Suprapubic skin (tissue), 3 donors: ENCODE results near the gene MORC3.

ENCODE experiments used
- EP300 ChIP-seq: sonication (generic); formaldehyde crosslinking; IDR thresholded peaks from one replicate; pipeline ENCODE4 v1.6.1; 2017; ENCODE audit warnings: antibody characterized with exemption
- POLR2A ChIP-seq, 2 donors: fragments of 450-650 bp; IDR thresholded peaks; one replicate each; pipeline ENCODE4 v1.6.1; 2017; ENCODE audit warnings: antibody characterized with exemption in 2 of 2, mild to moderate bottlenecking in 2 of 2, moderate library complexity in 2 of 2
- TF ChIP-seq, protein P1 (sequence below), 2 donors: fragments of 200-600 bp in 1 of 2; fragments of 450-650 bp in 1 of 2; sonication (generic) in 1 of 2; IDR thresholded peaks; one replicate each; pipeline ENCODE4 v1.5.1; 2016 to 2019; ENCODE audit warnings: antibody characterized with exemption in 2 of 2, mild to moderate bottlenecking in 1 of 2, moderate library complexity in 1 of 2

DNA sequence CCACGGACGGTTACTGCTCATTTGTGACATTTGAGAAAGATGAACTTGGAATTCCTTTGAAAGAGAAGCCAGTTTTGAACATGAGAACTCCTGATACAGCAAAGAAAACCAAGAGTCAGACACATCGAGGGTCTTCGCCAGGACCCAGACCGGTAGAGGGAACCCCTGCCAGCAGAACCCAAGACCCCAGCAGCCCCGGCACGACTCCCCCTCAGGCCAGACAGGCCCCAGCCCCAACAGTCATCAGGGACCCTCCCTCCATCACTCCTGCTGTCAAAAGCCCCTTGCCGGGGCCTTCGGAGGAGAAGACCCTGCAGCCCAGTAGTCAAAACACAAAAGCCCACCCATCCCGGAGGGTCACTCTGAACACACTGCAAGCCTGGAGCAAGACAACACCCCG is 92.9 kb downstream of the MORC3 start:
- TF ChIP-seq, protein P1, sequence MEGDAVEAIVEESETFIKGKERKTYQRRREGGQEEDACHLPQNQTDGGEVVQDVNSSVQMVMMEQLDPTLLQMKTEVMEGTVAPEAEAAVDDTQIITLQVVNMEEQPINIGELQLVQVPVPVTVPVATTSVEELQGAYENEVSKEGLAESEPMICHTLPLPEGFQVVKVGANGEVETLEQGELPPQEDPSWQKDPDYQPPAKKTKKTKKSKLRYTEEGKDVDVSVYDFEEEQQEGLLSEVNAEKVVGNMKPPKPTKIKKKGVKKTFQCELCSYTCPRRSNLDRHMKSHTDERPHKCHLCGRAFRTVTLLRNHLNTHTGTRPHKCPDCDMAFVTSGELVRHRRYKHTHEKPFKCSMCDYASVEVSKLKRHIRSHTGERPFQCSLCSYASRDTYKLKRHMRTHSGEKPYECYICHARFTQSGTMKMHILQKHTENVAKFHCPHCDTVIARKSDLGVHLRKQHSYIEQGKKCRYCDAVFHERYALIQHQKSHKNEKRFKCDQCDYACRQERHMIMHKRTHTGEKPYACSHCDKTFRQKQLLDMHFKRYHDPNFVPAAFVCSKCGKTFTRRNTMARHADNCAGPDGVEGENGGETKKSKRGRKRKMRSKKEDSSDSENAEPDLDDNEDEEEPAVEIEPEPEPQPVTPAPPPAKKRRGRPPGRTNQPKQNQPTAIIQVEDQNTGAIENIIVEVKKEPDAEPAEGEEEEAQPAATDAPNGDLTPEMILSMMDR (IDR thresholded peaks at IDR 0.05), result no peak
- TF ChIP-seq POLR2A (IDR thresholded peaks at IDR 0.05) (no peak), EP300 (no peak)
